ENCODE results near the gene ADCK1. TPM values are rescaled to one million over a fixed set of nuclear protein-coding genes. Genes with fewer than 3 reads are reported as not detected.

The ADCK1 gene
- polyA plus RNA-seq, 1 donor from 2014 or later: 13.6 TPM

DNA sequence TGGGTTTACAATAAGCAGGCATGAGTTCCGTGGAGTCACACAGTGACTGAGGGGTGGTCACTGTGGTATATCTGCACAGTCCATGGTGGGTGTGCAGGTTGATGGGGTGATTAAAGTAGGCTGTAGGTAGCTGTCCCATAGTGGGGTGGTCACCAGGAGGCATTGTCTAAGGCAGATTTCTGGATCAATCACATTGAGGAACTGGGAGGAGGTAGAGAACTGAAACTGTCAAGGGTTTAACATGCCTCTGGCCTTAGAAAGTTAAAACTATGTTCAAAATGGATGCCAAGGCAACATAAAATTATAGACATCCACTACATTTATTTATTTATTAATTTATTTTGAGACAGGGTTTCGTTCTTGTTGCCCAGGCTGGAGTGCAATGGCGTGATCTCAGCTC lies 8.3 kb downstream of the ADCK1 start:
- H2AFZ ChIP-seq (ENCODE audit: low read depth, low read length): no peak overlapping the region
- no peaks in the 10 kb centered on the region for H3K36me3 ChIP-seq (ENCODE audit: insufficient read depth, low read length)

DNA sequence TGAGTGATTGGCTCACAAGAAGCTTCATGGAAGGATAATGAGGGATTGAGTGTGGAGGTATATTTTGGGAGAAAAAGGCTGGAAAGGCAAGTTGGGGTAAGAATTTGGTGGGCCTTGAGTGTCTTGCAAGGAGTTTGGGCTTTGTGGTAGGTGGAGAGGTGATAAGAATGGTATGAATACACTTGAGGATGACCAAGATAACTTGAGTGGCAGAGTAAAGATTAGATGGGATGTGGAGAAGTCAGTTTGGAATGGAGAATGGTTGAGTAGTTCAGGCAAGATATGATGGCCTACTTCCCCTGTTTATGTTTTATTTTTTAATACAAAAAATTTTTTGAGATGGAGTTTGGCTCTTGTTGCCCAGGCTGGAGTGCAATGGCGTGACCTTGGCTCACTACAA lies 9.1 kb downstream of the ADCK1 start:
- no peaks in the 10 kb centered on the region for H3K27me3 ChIP-seq (ENCODE audit: insufficient read depth, low read depth, low read length)
- no peaks in the 10 kb centered on the region for H3K79me2 ChIP-seq (replicated peaks; ENCODE audit: insufficient read depth, low read length)
- H2AFZ ChIP-seq (ENCODE audit: low read depth, low read length): no peak overlapping the region
- no peaks in the 10 kb centered on the region for H4K20me1 ChIP-seq (ENCODE audit: insufficient read depth)
- no peaks in the 10 kb centered on the region for H3F3A ChIP-seq (ENCODE audit: insufficient read depth, low read length, poor library complexity, severe bottlenecking)
- H3K27ac ChIP-seq (ENCODE audit: low read length): no peak overlapping the region
- H3K9me3 ChIP-seq (ENCODE audit: low read length): no peaks in the 10 kb centered on the region
- H3K9ac ChIP-seq (ENCODE audit: low read length): no peak overlapping the region
- no peaks in the 10 kb centered on the region for H3K36me3 ChIP-seq (ENCODE audit: insufficient read depth, low read length)
- H3K4me3 ChIP-seq (ENCODE audit: low read length): no peak overlapping the region
- TF ChIP-seq TAF1 (IDR thresholded peaks at IDR 0.05; ENCODE audit: low read depth): no peak
- H3K4me2 ChIP-seq (ENCODE audit: low read length): no peak overlapping the region
- H3K9me2 ChIP-seq (ENCODE audit: insufficient read depth, low read length): no peaks in the 10 kb centered on the region

More for the DNA sequence above, 8.3 kb downstream of the ADCK1 start:
- no peaks in the 10 kb centered on the region for H3K9me3 ChIP-seq (ENCODE audit: low read length)
- H3K27me3 ChIP-seq (ENCODE audit: insufficient read depth, low read depth, low read length): no peaks in the 10 kb centered on the region
- no peaks in the 10 kb centered on the region for H3F3A ChIP-seq (ENCODE audit: insufficient read depth, low read length, poor library complexity, severe bottlenecking)
- no peak overlapping the region for H3K27ac ChIP-seq (ENCODE audit: low read length)
- H3K9me2 ChIP-seq (ENCODE audit: insufficient read depth, low read length): no peaks in the 10 kb centered on the region
- no peak overlapping the region for H3K4me2 ChIP-seq (ENCODE audit: low read length)
- no peak overlapping the region for H3K9ac ChIP-seq (ENCODE audit: low read length)
- H3K4me3 ChIP-seq (ENCODE audit: low read length): no peak overlapping the region
- H3K79me2 ChIP-seq (replicated peaks; ENCODE audit: insufficient read depth, low read length): no peaks in the 10 kb centered on the region
- TF ChIP-seq EZH2 (IDR thresholded peaks at IDR 0.05; ENCODE audit: borderline replicate concordance, insufficient read depth, low read length, poor library complexity, severe bottlenecking): no peak
- no peak for TF ChIP-seq EP300 (conservative IDR thresholded peaks at IDR 0.05; ENCODE audit: poor library complexity, severe bottlenecking)
- no peak for TF ChIP-seq SMC3 (conservative IDR thresholded peaks at IDR 0.05; ENCODE audit: poor library complexity)
- TF ChIP-seq REST (IDR thresholded peaks at IDR 0.05; ENCODE audit: borderline replicate concordance): no peak
- TF ChIP-seq POLR2AphosphoS5 (IDR thresholded peaks at IDR 0.05): no peak
- no peak for TF ChIP-seq RAD21 (conservative IDR thresholded peaks at IDR 0.05)
- TF ChIP-seq MXI1 (conservative IDR thresholded peaks at IDR 0.05; ENCODE audit: poor library complexity, severe bottlenecking): no peak
- TF ChIP-seq CTCF (IDR thresholded peaks at IDR 0.05; ENCODE audit: poor library complexity, severe bottlenecking): no peak
- TF ChIP-seq TAF1 (IDR thresholded peaks at IDR 0.05; ENCODE audit: low read depth): no peak
- H4K20me1 ChIP-seq (ENCODE audit: insufficient read depth): no peaks in the 10 kb centered on the region

DNA sequence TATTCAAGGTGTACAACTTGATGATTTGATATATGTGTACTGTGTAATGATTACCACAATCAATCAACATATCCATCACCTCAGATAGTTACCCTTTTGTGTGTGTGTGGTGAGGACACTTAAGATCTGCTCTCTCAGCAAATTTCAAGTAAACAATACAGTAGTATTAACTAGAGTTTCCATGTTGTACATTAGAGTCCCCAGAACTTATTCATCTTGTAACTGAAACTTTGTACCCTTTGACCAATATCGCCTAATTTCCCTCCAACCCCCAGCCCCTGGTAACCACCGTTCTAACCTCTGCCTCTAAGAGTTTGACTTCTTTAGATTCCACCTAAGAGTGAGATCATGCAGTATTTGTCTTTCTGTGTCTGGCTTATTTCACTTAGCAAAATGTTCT lies 12.1 kb downstream of the ADCK1 start:
- H3K9ac ChIP-seq (ENCODE audit: low read length): no peak overlapping the region
- no peaks in the 10 kb centered on the region for H3K9me2 ChIP-seq (ENCODE audit: insufficient read depth, low read length)
- no peak for TF ChIP-seq EP300 (conservative IDR thresholded peaks at IDR 0.05; ENCODE audit: poor library complexity, severe bottlenecking)
- TF ChIP-seq EZH2 (IDR thresholded peaks at IDR 0.05; ENCODE audit: borderline replicate concordance, insufficient read depth, low read length, poor library complexity, severe bottlenecking): no peak
- TF ChIP-seq CTCF (IDR thresholded peaks at IDR 0.05; ENCODE audit: poor library complexity, severe bottlenecking): no peak
- TF ChIP-seq MXI1 (conservative IDR thresholded peaks at IDR 0.05; ENCODE audit: poor library complexity, severe bottlenecking): no peak
- no peak for TF ChIP-seq TAF1 (IDR thresholded peaks at IDR 0.05; ENCODE audit: low read depth)
- no peak for TF ChIP-seq RAD21 (conservative IDR thresholded peaks at IDR 0.05)
- TF ChIP-seq POLR2AphosphoS5 (IDR thresholded peaks at IDR 0.05): no peak
- TF ChIP-seq SMC3 (conservative IDR thresholded peaks at IDR 0.05; ENCODE audit: poor library complexity): no peak
- no peak for TF ChIP-seq REST (IDR thresholded peaks at IDR 0.05; ENCODE audit: borderline replicate concordance)
- no peaks in the 10 kb centered on the region for H3F3A ChIP-seq (ENCODE audit: insufficient read depth, low read length, poor library complexity, severe bottlenecking)
- H3K27ac ChIP-seq (ENCODE audit: low read length): no peak overlapping the region
- no peak overlapping the region for H3K4me2 ChIP-seq (ENCODE audit: low read length)
- no peaks in the 10 kb centered on the region for H3K79me2 ChIP-seq (replicated peaks; ENCODE audit: insufficient read depth, low read length)
- H3K4me3 ChIP-seq (ENCODE audit: low read length): no peak overlapping the region
- H3K9me3 ChIP-seq (ENCODE audit: low read length): no peaks in the 10 kb centered on the region
- no peak overlapping the region for H2AFZ ChIP-seq (ENCODE audit: low read depth, low read length)
- H3K27me3 ChIP-seq (ENCODE audit: insufficient read depth, low read depth, low read length): no peaks in the 10 kb centered on the region
- H4K20me1 ChIP-seq (ENCODE audit: insufficient read depth): no peaks in the 10 kb centered on the region
- no peaks in the 10 kb centered on the region for H3K36me3 ChIP-seq (ENCODE audit: insufficient read depth, low read length)

All from neural cell (in vitro differentiated cells).